HCT116 (cell line): ENCODE results near the gene ADGRG1. TPM values are rescaled to one million over a fixed set of nuclear protein-coding genes. Genes with fewer than 3 reads are reported as not detected.

Experiments
- ATAC-seq: fragments of 200-7000 bp; cut with Tn5 transposase; 2 replicates; pipeline ENCODE4 v1.9.1; 2020; ENCODE audit warnings: mild to moderate bottlenecking, moderate library complexity
- BruUV-seq: library from RNA; stranded (reverse); fragments of 400-500 nt; replicated peaks from 2 replicates; lab custom pipeline; 2021; lab: Mats Ljungman, UMichigan
- CTCF ChIA-PET: fragments of 300-600 bp; sonication (Branson Sonifier 250); formaldehyde crosslinking; loops from one replicate; lab custom pipeline; 2021; ENCODE audit warnings: antibody characterized with exemption; lab: Charles Lee
- POLR2A ChIA-PET: fragments of 300-600, 350-600 bp; sonication (Branson Sonifier 250); formaldehyde crosslinking; loops from one replicate; lab custom pipeline; 2021; ENCODE audit warnings: antibody characterized with exemption; lab: Charles Lee
- RAD21 ChIA-PET, 2 experiments: fragments of 300-600 bp; sonication (Branson Sonifier 250); formaldehyde crosslinking; loops; one replicate each; lab custom pipeline; 2023; ENCODE audit warnings: low total read pairs in 2 of 2; ENCODE audit not compliant: uncharacterized antibody in 2 of 2, unreplicated experiment in 2 of 2, low non-redundant PET in 1 of 2; lab: Charles Lee
- DNase-seq: peaks from one replicate; pipeline ENCODE4 v3.0.0-alpha.2; 2010; ENCODE audit warnings: low read depth, low spot score
- H2AFZ ChIP-seq: fragments of 200-600 bp; shearing (Covaris generic), sonication (generic); 2 replicates; pipeline ENCODE4 v1.6.1; 2017; ENCODE audit warnings: low read depth, mixed run types, mixed read lengths, antibody characterized with exemption, low read length; ENCODE audit not compliant: poor library complexity, severe bottlenecking
- H3K27ac ChIP-seq: 2 replicates; pipeline ENCODE4 v1.5.1; 2012; ENCODE audit warnings: low read depth, low read length
- H3K27me3 ChIP-seq: fragments of 200-600 bp; sonication (generic); 2 replicates; pipeline ENCODE4 v1.6.1; 2016; ENCODE audit warnings: mixed run types, low read length, mixed read lengths; ENCODE audit not compliant: insufficient read depth
- H3K36me3 ChIP-seq, 2 experiments: fragments of 200-500 bp in 1 of 2; fragments of 200-600 bp in 1 of 2; sonication (Bioruptor generic) in 1 of 2; sonication (generic) in 1 of 2; 2 replicates each; pipeline versions ENCODE4 v1.5.1 to v1.6.1; 2014 to 2016; ENCODE audit warnings: low read length in 2 of 2, inconsistent platforms in 1 of 2, mixed read lengths in 1 of 2, mixed run types in 1 of 2; ENCODE audit not compliant: insufficient read depth in 2 of 2, control insufficient read depth in 1 of 2
- H3K4me1 ChIP-seq, 2 experiments: fragments of 200-600 bp in 1 of 2; sonication (generic) in 1 of 2; 2 replicates each; pipeline versions ENCODE4 v1.5.1 to v1.6.1; 2012 to 2017; ENCODE audit warnings: low read length in 2 of 2, inconsistent platforms in 1 of 2, mild to moderate bottlenecking in 1 of 2, mixed read lengths in 1 of 2, mixed run types in 1 of 2, moderate library complexity in 1 of 2; ENCODE audit not compliant: insufficient read depth in 2 of 2, control insufficient read depth in 1 of 2
- H3K4me2 ChIP-seq: fragments of 200-600 bp; sonication (generic); 2 replicates; pipeline ENCODE4 v1.6.1; 2017; ENCODE audit warnings: mixed run types, low read length, mixed read lengths
- H3K4me3 ChIP-seq, 2 experiments: fragments of 200-600 bp in 1 of 2; sonication (generic) in 1 of 2; replicated peaks in 1 of 2; 2 replicates each; pipeline ENCODE4 v1.5.1; 2011 to 2016; ENCODE audit warnings: low read length in 2 of 2, control low read depth in 1 of 2, low read depth in 1 of 2, mild to moderate bottlenecking in 1 of 2, mixed read lengths in 1 of 2, mixed run types in 1 of 2
- H3K79me2 ChIP-seq: fragments of 200-600 bp; sonication (generic); 2 replicates; pipeline ENCODE4 v1.6.1; 2017; ENCODE audit warnings: mild to moderate bottlenecking, mixed run types, low read length, moderate library complexity, mixed read lengths; ENCODE audit not compliant: insufficient read depth
- H3K9ac ChIP-seq: fragments of 200-600 bp; sonication (generic); 2 replicates; pipeline ENCODE4 v1.6.1; 2016; ENCODE audit warnings: low read length, mixed read lengths
- H3K9me2 ChIP-seq: fragments of 200-600 bp; sonication (generic), shearing (Covaris generic); 2 replicates; pipeline ENCODE4 v1.6.1; 2017; ENCODE audit warnings: mixed run types, mild to moderate bottlenecking, moderate library complexity; ENCODE audit not compliant: insufficient read depth
- H3K9me3 ChIP-seq, 2 experiments: fragments of 200-500 bp in 1 of 2; fragments of 200-600 bp in 1 of 2; sonication (Bioruptor generic) in 1 of 2; sonication (generic) in 1 of 2; 2 replicates each; pipeline ENCODE4 v1.6.1; 2014 to 2017; ENCODE audit warnings: low read length in 2 of 2, mixed read lengths in 2 of 2, inconsistent platforms in 1 of 2, low read depth in 1 of 2, mild to moderate bottlenecking in 1 of 2, mixed run types in 1 of 2, moderate library complexity in 1 of 2; ENCODE audit not compliant: control insufficient read depth in 1 of 2, insufficient read depth in 1 of 2
- H4K20me1 ChIP-seq: fragments of 200-600 bp; sonication (generic), shearing (Covaris generic); 2 replicates; pipeline ENCODE4 v1.6.1; 2017; ENCODE audit warnings: mixed run types, mild to moderate bottlenecking, moderate library complexity; ENCODE audit not compliant: insufficient read depth
- CBX3 ChIP-seq: IDR thresholded peaks from 2 replicates; pipeline ENCODE4 v1.6.1; 2012; ENCODE audit warnings: low read depth
- CEBPB ChIP-seq: IDR thresholded peaks from 2 replicates; pipeline ENCODE4 v1.6.1; 2012; ENCODE audit warnings: low read depth
- EGR1 ChIP-seq: IDR thresholded peaks from 2 replicates; pipeline ENCODE4 v1.6.1; 2012; ENCODE audit warnings: low read depth
- EZH2 ChIP-seq: fragments of 200-600 bp; sonication (generic); IDR thresholded peaks from 2 replicates; pipeline ENCODE4 v1.6.1; 2017; ENCODE audit warnings: antibody characterized with exemption, mixed run types
- EZH2phosphoT487 ChIP-seq: fragments of 200-600 bp; IDR thresholded peaks from 2 replicates; pipeline ENCODE4 v1.6.1; 2018; ENCODE audit warnings: antibody characterized with exemption, borderline replicate concordance
- FOSL1 ChIP-seq: IDR thresholded peaks from 2 replicates; pipeline ENCODE4 v1.6.1; 2012; ENCODE audit warnings: low read depth
- JUND ChIP-seq: IDR thresholded peaks from 2 replicates; pipeline ENCODE4 v1.6.1; 2012
- POLR2A ChIP-seq: IDR thresholded peaks from 2 replicates; pipeline ENCODE4 v1.7.0; 2011; ENCODE audit warnings: borderline replicate concordance; ENCODE audit not compliant: insufficient read depth, insufficient read length; ENCODE audit errors: extremely low read depth
- POLR2AphosphoS5 ChIP-seq: IDR thresholded peaks from 2 replicates; pipeline ENCODE4 v1.6.1; 2011; ENCODE audit warnings: mild to moderate bottlenecking, low read depth, low read length, moderate library complexity
- SIN3A ChIP-seq: IDR thresholded peaks from 2 replicates; pipeline ENCODE4 v1.6.1; 2012; ENCODE audit warnings: low read depth
- SP1 ChIP-seq: IDR thresholded peaks from 2 replicates; pipeline ENCODE4 v1.6.1; 2012; ENCODE audit warnings: low read depth
- SRF ChIP-seq: IDR thresholded peaks from 2 replicates; pipeline ENCODE4 v1.6.1; 2012; ENCODE audit warnings: low read depth
- TCF7L2 ChIP-seq: IDR thresholded peaks from 2 replicates; pipeline ENCODE4 v1.7.0; 2011; ENCODE audit warnings: borderline replicate concordance, inconsistent platforms; ENCODE audit not compliant: insufficient read depth, insufficient read length; ENCODE audit errors: extremely low read depth
- YY1 ChIP-seq: IDR thresholded peaks from 2 replicates; pipeline ENCODE4 v1.6.1; 2011; ENCODE audit warnings: low read length, low read depth, moderate library complexity, mild to moderate bottlenecking; ENCODE audit not compliant: insufficient replicate concordance; ENCODE audit errors: extremely low read depth
- ZFX ChIP-seq: fragments of 450-650 bp; IDR thresholded peaks from 2 replicates; pipeline ENCODE4 v1.6.1; 2017
- ZNF274 ChIP-seq: fragments of 200-500 bp; sonication (Bioruptor generic); IDR thresholded peaks from 2 replicates; pipeline ENCODE4 v1.6.1; 2014; ENCODE audit warnings: mild to moderate bottlenecking, low read depth, low read length, inconsistent platforms
- intact Hi-C: fragments of 100-400 bp; cut with micrococcal nuclease; formaldehyde crosslinking; loops from 2 replicates; pipeline ENCODE4 v1.10.0; 2022
- total RNA-seq: library from RNA; stranded (reverse); gene quantifications from one replicate; pipeline ENCODE4 v1.2.1, GENCODE V29; 2021; ENCODE audit not compliant: unreplicated experiment
- TF ChIP-seq, protein P1 (sequence below), 3 experiments: fragments of 200-600 bp in 1 of 3; sonication (generic) in 1 of 3; IDR thresholded peaks in 2 of 3; conservative IDR thresholded peaks in 1 of 3; 2 replicates each; pipeline ENCODE4 v1.5.1; 2012 to 2017; ENCODE audit warnings: low read depth in 2 of 3, low read length in 2 of 3, antibody characterized with exemption in 1 of 3, borderline replicate concordance in 1 of 3, control low read depth in 1 of 3, mild to moderate bottlenecking in 1 of 3, mixed read lengths in 1 of 3, mixed run types in 1 of 3, moderate library complexity in 1 of 3; ENCODE audit not compliant: insufficient read depth in 1 of 3
- TF ChIP-seq, protein P2 (sequence below): IDR thresholded peaks from 2 replicates; pipeline ENCODE4 v1.6.1; 2012
- TF ChIP-seq, protein P3 (sequence below): IDR thresholded peaks from 2 replicates; pipeline ENCODE4 v1.6.1; 2012; ENCODE audit warnings: low read depth
- TF ChIP-seq, protein P4 (sequence below): IDR thresholded peaks from 2 replicates; pipeline ENCODE4 v1.6.1; 2012

ADGRG1 gene
- total RNA-seq, 1 experiment from 2014 or later, result 36.4 TPM

DNA sequence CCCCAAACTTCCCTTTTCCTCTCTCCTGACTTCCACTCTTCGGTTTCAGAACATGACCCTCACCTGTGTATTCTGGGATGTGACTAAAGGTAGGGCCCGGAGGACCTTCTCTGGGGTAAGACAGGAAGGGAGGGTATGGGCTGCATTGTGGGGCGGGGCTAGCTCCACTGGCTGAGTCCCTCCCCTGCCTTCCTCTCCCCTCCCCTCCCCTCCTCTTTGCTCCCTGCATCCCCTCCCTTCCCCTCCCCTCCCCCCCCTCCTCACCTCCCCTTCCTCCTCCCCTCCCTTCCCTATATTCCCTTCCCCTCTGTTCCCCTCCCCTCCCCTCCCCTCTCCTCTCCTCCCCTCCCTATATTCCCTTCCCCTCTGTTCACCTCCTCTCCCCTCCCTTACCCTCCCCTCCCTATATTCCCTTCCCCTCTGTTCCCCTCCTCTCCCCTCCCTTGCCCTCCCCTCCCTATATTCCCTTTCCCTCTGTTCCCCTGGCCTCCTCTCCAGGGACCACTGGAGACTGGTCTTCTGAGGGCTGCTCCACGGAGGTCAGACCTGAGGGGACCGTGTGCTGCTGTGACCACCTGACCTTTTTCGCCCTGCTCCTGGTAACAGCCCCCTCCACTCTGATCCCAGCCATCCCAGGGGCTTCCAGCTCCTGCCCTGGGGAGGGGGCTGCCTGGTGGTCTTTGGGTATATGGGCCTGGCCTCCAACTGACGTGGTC, 51.5 kb downstream of the ADGRG1 start:
- H4K20me1 ChIP-seq, result no peaks in the 10 kb centered on the region
- POLR2A ChIA-PET, result no interaction called here
- no peak overlapping the region for H3K27ac ChIP-seq
- no peaks in the 10 kb centered on the region for H3K36me3 ChIP-seq
- no peak for DNase-seq
- no peaks in the 10 kb centered on the region for H3K27me3 ChIP-seq
- H2AFZ ChIP-seq, result no peak overlapping the region
- no peaks in the 10 kb centered on the region for H3K9me3 ChIP-seq
- RAD21 ChIA-PET, result no interaction called here
- TF ChIP-seq TCF7L2 (no peak), JUND (no peak), CBX3 (no peak), CEBPB (no peak), SP1 (no peak), POLR2A (no peak), ZNF274 (no peak), YY1 (no peak), EZH2 (no peak), EGR1 (no peak), SIN3A (no peak), POLR2AphosphoS5 (no peak), FOSL1 (no peak), ZFX (no peak), SRF (no peak), EZH2phosphoT487 (no peak)
- TF ChIP-seq, protein P1, sequence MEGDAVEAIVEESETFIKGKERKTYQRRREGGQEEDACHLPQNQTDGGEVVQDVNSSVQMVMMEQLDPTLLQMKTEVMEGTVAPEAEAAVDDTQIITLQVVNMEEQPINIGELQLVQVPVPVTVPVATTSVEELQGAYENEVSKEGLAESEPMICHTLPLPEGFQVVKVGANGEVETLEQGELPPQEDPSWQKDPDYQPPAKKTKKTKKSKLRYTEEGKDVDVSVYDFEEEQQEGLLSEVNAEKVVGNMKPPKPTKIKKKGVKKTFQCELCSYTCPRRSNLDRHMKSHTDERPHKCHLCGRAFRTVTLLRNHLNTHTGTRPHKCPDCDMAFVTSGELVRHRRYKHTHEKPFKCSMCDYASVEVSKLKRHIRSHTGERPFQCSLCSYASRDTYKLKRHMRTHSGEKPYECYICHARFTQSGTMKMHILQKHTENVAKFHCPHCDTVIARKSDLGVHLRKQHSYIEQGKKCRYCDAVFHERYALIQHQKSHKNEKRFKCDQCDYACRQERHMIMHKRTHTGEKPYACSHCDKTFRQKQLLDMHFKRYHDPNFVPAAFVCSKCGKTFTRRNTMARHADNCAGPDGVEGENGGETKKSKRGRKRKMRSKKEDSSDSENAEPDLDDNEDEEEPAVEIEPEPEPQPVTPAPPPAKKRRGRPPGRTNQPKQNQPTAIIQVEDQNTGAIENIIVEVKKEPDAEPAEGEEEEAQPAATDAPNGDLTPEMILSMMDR (IDR thresholded peaks at IDR 0.05 in 2 of 3, conservative IDR thresholded peaks at IDR 0.05 in 1 of 3; ENCODE audit: borderline replicate concordance in 1 of 3, insufficient read depth in 1 of 3, low read depth in 2 of 3, low read length in 2 of 3), result no peak
- TF ChIP-seq, protein P2, sequence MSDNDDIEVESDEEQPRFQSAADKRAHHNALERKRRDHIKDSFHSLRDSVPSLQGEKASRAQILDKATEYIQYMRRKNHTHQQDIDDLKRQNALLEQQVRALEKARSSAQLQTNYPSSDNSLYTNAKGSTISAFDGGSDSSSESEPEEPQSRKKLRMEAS, result no peak
- TF ChIP-seq, protein P3, sequence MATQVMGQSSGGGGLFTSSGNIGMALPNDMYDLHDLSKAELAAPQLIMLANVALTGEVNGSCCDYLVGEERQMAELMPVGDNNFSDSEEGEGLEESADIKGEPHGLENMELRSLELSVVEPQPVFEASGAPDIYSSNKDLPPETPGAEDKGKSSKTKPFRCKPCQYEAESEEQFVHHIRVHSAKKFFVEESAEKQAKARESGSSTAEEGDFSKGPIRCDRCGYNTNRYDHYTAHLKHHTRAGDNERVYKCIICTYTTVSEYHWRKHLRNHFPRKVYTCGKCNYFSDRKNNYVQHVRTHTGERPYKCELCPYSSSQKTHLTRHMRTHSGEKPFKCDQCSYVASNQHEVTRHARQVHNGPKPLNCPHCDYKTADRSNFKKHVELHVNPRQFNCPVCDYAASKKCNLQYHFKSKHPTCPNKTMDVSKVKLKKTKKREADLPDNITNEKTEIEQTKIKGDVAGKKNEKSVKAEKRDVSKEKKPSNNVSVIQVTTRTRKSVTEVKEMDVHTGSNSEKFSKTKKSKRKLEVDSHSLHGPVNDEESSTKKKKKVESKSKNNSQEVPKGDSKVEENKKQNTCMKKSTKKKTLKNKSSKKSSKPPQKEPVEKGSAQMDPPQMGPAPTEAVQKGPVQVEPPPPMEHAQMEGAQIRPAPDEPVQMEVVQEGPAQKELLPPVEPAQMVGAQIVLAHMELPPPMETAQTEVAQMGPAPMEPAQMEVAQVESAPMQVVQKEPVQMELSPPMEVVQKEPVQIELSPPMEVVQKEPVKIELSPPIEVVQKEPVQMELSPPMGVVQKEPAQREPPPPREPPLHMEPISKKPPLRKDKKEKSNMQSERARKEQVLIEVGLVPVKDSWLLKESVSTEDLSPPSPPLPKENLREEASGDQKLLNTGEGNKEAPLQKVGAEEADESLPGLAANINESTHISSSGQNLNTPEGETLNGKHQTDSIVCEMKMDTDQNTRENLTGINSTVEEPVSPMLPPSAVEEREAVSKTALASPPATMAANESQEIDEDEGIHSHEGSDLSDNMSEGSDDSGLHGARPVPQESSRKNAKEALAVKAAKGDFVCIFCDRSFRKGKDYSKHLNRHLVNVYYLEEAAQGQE, result no peak
- TF ChIP-seq, protein P4, sequence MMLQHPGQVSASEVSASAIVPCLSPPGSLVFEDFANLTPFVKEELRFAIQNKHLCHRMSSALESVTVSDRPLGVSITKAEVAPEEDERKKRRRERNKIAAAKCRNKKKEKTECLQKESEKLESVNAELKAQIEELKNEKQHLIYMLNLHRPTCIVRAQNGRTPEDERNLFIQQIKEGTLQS, result no peak
- H3K4me3 ChIP-seq, result no peak overlapping the region
- ATAC-seq, result no peak
- H3K9me2 ChIP-seq, result no peaks in the 10 kb centered on the region
- BruUV-seq, result no TSS peak
- H3K4me2 ChIP-seq, result no peak overlapping the region
- intact Hi-C loops, result no loop called here
- CTCF ChIA-PET, result no interaction called here
- no peaks in the 10 kb centered on the region for H3K79me2 ChIP-seq
- peaks cover 0 to 7% of the 10 kb centered on the region in 2 experiments; a peak in 1 of 4 replicates for H3K4me1 ChIP-seq
- no peak overlapping the region for H3K9ac ChIP-seq
